Large intestine (tissue), 3 donors: ENCODE measurements around the gene PGBD4. TPM values are rescaled to one million over a fixed set of nuclear protein-coding genes. Genes with fewer than 3 reads are reported as not detected.

ENCODE experiments used
- DNase-seq, 2 donors: peaks; one replicate each; pipeline versions ENCODE4 v3.0.0 to v3.0.0-alpha.2; 2013
- H3K27ac ChIP-seq: one replicate; pipeline ENCODE4 v1.5.1; 2013; ENCODE audit warnings: low read length
- H3K27me3 ChIP-seq: 2 replicates; pipeline ENCODE4 v1.6.1; 2013; ENCODE audit warnings: low read length; ENCODE audit not compliant: control insufficient read depth, insufficient read depth
- H3K36me3 ChIP-seq: 2 replicates; pipeline ENCODE4 v1.6.1; 2013; ENCODE audit warnings: low read length; ENCODE audit not compliant: control insufficient read depth, insufficient read depth
- H3K4me1 ChIP-seq: one replicate; pipeline ENCODE4 v1.6.1; 2013; ENCODE audit warnings: low read length; ENCODE audit not compliant: control insufficient read depth, insufficient read depth
- H3K4me3 ChIP-seq: one replicate; pipeline ENCODE4 v1.5.1; 2013; ENCODE audit warnings: low read length
- H3K9me3 ChIP-seq: one replicate; pipeline ENCODE4 v1.6.1; 2013; ENCODE audit warnings: mild to moderate bottlenecking, low read depth, low read length, moderate library complexity; ENCODE audit not compliant: control insufficient read depth
- WGBS: methylation state at CpG from one replicate; pipeline ENCODE4 v1.1.5; 2013; ENCODE audit warnings: low lambda C conversion rate; ENCODE audit not compliant: insufficient coverage; 5-methylcytosine and 5-hydroxymethylcytosine counted together
- polyA plus RNA-seq: library from polyadenylated mRNA; unstranded; fragments of 120-200 nt; gene quantifications from one replicate; pipeline ENCODE4 v1.2.1, GENCODE V29; 2013

The PGBD4 gene
- polyA plus RNA-seq, 1 donor = 1.9 TPM

- Histone ChIP-seq H3K9me3 (no peaks in the 10 kb centered on the region), H3K27ac (no peak overlapping the region), H3K27me3 (no peaks in the 10 kb centered on the region), H3K4me3 (no peak overlapping the region), H3K4me1 (no peaks in the 10 kb centered on the region), H3K36me3 (no peaks in the 10 kb centered on the region)
- no peak for DNase-seq
Observed at GRCh38 chr15:34126522-34126921, 24.6 kb downstream of the PGBD4 start.

GRCh38 chr15:34128898-34129297 lies 27.0 kb downstream of the PGBD4 start:
- H3K4me3 ChIP-seq = no peak overlapping the region
- no peaks in the 10 kb centered on the region for H3K27me3 ChIP-seq
- no peak for DNase-seq
- WGBS = 0% methylated on average over 1 of the region's 2 CpGs
- H3K4me1 ChIP-seq = no peaks in the 10 kb centered on the region
- no peak overlapping the region for H3K27ac ChIP-seq
- no peaks in the 10 kb centered on the region for H3K9me3 ChIP-seq
- no peaks in the 10 kb centered on the region for H3K36me3 ChIP-seq

- H3K27ac ChIP-seq = no peak overlapping the region
- WGBS = no CpG with 5 or more reads among the region's 1 CpG
- H3K4me1 ChIP-seq = no peaks in the 10 kb centered on the region
- DNase-seq = no peak
- no peaks in the 10 kb centered on the region for H3K9me3 ChIP-seq
- H3K27me3 ChIP-seq = no peaks in the 10 kb centered on the region
- H3K36me3 ChIP-seq = no peaks in the 10 kb centered on the region
- no peak overlapping the region for H3K4me3 ChIP-seq
Observed at GRCh38 chr15:34132881-34133280, 31.0 kb downstream of the PGBD4 start.

- WGBS = 100% methylated on average over 1 of the region's 1 CpG
- no peak overlapping the region for H3K4me3 ChIP-seq
Observed at GRCh38 chr15:34133511-34133910, 31.6 kb downstream of the PGBD4 start.

GRCh38 chr15:34147371-34148140 lies 45.7 kb downstream of the PGBD4 start:
- no peak for DNase-seq
- H3K4me3 ChIP-seq = no peak overlapping the region
- H3K9me3 ChIP-seq = no peaks in the 10 kb centered on the region
- WGBS = 63% methylated on average over 2 of the region's 6 CpGs
- H3K4me1 ChIP-seq = no peaks in the 10 kb centered on the region
- H3K27me3 ChIP-seq = no peaks in the 10 kb centered on the region
- H3K27ac ChIP-seq = no peak overlapping the region
- peaks cover 48% of the 10 kb centered on the region for H3K36me3 ChIP-seq

More at GRCh38 chr15:34133511-34133910, 31.6 kb downstream of the PGBD4 start:
- no peaks in the 10 kb centered on the region for H3K27me3 ChIP-seq
- H3K4me1 ChIP-seq = no peaks in the 10 kb centered on the region
- H3K36me3 ChIP-seq = no peaks in the 10 kb centered on the region
- DNase-seq = no peak
- H3K9me3 ChIP-seq = no peaks in the 10 kb centered on the region
- H3K27ac ChIP-seq = no peak overlapping the region

- Histone ChIP-seq H3K4me1 (no peaks in the 10 kb centered on the region), H3K27ac (no peak overlapping the region), H3K9me3 (peaks cover 7% of the 10 kb centered on the region), H3K36me3 (peaks cover 48% of the 10 kb centered on the region), H3K27me3 (no peaks in the 10 kb centered on the region), H3K4me3 (no peak overlapping the region)
- DNase-seq = no peak
- WGBS = 100% methylated on average over 1 of the region's 7 CpGs
Observed at GRCh38 chr15:34154725-34155204, 52.9 kb downstream of the PGBD4 start.

GRCh38 chr15:34155859-34156258 lies 54.0 kb downstream of the PGBD4 start:
- H3K4me3 ChIP-seq = no peak overlapping the region
- H3K4me1 ChIP-seq = no peaks in the 10 kb centered on the region
- H3K27ac ChIP-seq = no peak overlapping the region
- H3K9me3 ChIP-seq = peaks cover 7% of the 10 kb centered on the region
- 43% methylated on average over 1 of the region's 7 CpGs for WGBS
- DNase-seq = no peak
- H3K27me3 ChIP-seq = no peaks in the 10 kb centered on the region
- peaks cover 45% of the 10 kb centered on the region for H3K36me3 ChIP-seq

Other genes starting within 250 kb of the PGBD4 start
- gene CHRM5, start 133.6 kb upstream of the PGBD4 start, polyA plus RNA-seq = 0.48 TPM
- gene AVEN, start 62.9 kb upstream of the PGBD4 start, polyA plus RNA-seq = 10.0 TPM
- gene EMC7, start 221 bp upstream of the PGBD4 start, polyA plus RNA-seq = 52.1 TPM
- gene KATNBL1, start 108.0 kb downstream of the PGBD4 start, polyA plus RNA-seq = 59.4 TPM
- 85.2 TPM for gene EMC4, start 122.9 kb downstream of the PGBD4 start, polyA plus RNA-seq
- gene SLC12A6, start 235.7 kb downstream of the PGBD4 start, polyA plus RNA-seq = 25.6 TPM
- 161 TPM for gene NOP10, start 241.1 kb downstream of the PGBD4 start, polyA plus RNA-seq
- gene NUTM1, start 241.2 kb downstream of the PGBD4 start, polyA plus RNA-seq = 0.09 TPM